SU-DHL-6 (cell line): ENCODE measurements around the gene PKHD1.

Experiments used
- H2AFZ ChIP-seq: fragments of 200-600 bp; sonication (generic); 2 replicates; pipeline ENCODE4 v1.6.1; 2014; ENCODE audit warnings: low read depth, mild to moderate bottlenecking, moderate library complexity, mixed read lengths, antibody characterized with exemption, low read length; ENCODE audit not compliant: severe bottlenecking
- H3F3A ChIP-seq: fragments of 200-600 bp; shearing (Covaris generic); 2 replicates; pipeline ENCODE4 v1.6.0; 2016; ENCODE audit warnings: antibody characterized with exemption, mild to moderate bottlenecking; ENCODE audit not compliant: insufficient read depth
- H3K27ac ChIP-seq: fragments of 200-600 bp; sonication (generic); 2 replicates; pipeline ENCODE4 v1.5.1; 2016; ENCODE audit warnings: low read depth, mild to moderate bottlenecking, low read length, moderate library complexity, mixed read lengths
- H3K27me3 ChIP-seq: fragments of 200-600 bp; sonication (generic), shearing (Covaris generic); 2 replicates; pipeline ENCODE4 v1.6.0; 2014; ENCODE audit warnings: mild to moderate bottlenecking, low read length
- H3K36me3 ChIP-seq: fragments of 200-600 bp; sonication (generic); 2 replicates; pipeline ENCODE4 v1.6.1; 2014; ENCODE audit warnings: mild to moderate bottlenecking, low read length, mixed read lengths
- H3K4me2 ChIP-seq: fragments of 300-600, 200-600 bp; shearing (Covaris generic), sonication (generic); 2 replicates; pipeline ENCODE4 v1.6.0; 2014; ENCODE audit warnings: low read length, low read depth, mild to moderate bottlenecking; ENCODE audit not compliant: poor library complexity, severe bottlenecking
- H3K4me3 ChIP-seq: fragments of 200-600 bp; sonication (generic); 2 replicates; pipeline ENCODE4 v1.5.1; 2014; ENCODE audit warnings: antibody characterized with exemption, low read length, mild to moderate bottlenecking, mixed read lengths; ENCODE audit not compliant: insufficient read depth, poor library complexity, severe bottlenecking
- H3K79me2 ChIP-seq: fragments of 200-600 bp; sonication (generic); 2 replicates; pipeline ENCODE4 v1.6.1; 2014; ENCODE audit warnings: mild to moderate bottlenecking, low read length, moderate library complexity; ENCODE audit not compliant: insufficient read depth
- H3K9ac ChIP-seq: fragments of 200-600 bp; sonication (generic); 2 replicates; pipeline ENCODE4 v1.7.0; 2014; ENCODE audit warnings: mild to moderate bottlenecking, low read length
- H3K9me2 ChIP-seq: fragments of 200-600 bp; sonication (generic); replicated peaks from 2 replicates; pipeline ENCODE4 v1.6.1; 2014; ENCODE audit warnings: low read length; ENCODE audit not compliant: insufficient read depth
- H3K9me3 ChIP-seq: fragments of 200-600 bp; sonication (generic); 2 replicates; pipeline ENCODE4 v1.6.1; 2014; ENCODE audit warnings: low read length, mixed read lengths; ENCODE audit not compliant: insufficient read depth
- H4K20me1 ChIP-seq: fragments of 200-600 bp; sonication (generic); 2 replicates; pipeline ENCODE4 v1.6.1; 2014; ENCODE audit warnings: low read depth, mild to moderate bottlenecking, antibody characterized with exemption, low read length, moderate library complexity, mixed read lengths
- EZH2phosphoT487 ChIP-seq: fragments of 200-600 bp; sonication (generic), shearing (Covaris generic); conservative IDR thresholded peaks from 2 replicates; pipeline ENCODE4 v1.6.1; 2018; ENCODE audit warnings: mild to moderate bottlenecking, antibody characterized with exemption, low read length, moderate library complexity, mixed read lengths
- TF ChIP-seq, protein P1 (sequence below): fragments of 200-600 bp; sonication (generic); IDR thresholded peaks from one replicate; pipeline ENCODE4 v1.5.1; 2017; ENCODE audit warnings: antibody characterized with exemption, mild to moderate bottlenecking, low read length, moderate library complexity; ENCODE audit not compliant: insufficient read depth, poor library complexity, severe bottlenecking

Gene PKHD1

DNA sequence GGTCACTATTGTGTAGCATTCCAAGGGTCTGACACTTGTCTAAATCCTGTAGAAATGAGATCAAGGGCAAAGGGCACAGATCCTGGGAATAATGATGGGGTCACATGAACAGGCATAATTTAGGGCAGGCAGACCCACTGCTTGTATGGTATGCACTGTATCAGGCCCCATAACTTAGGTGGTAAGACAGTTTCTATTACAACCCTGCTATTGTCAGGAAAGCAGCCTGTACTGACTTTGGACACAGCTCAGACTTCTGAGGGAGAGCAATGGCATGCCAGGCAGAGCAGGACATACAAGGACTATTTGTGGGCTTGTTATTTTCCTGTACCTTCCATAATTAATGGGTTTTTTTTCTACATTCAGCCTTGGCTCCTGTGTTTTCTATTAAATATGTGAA, 286.8 kb downstream of the PKHD1 start:
- no peak overlapping the region for H3K4me3 ChIP-seq
- no peak overlapping the region for H3K9ac ChIP-seq
- no peaks in the 10 kb centered on the region for H3K36me3 ChIP-seq
- H3F3A ChIP-seq, result no peaks in the 10 kb centered on the region
- H3K4me2 ChIP-seq, result no peak overlapping the region
- no peak for TF ChIP-seq EZH2phosphoT487
- TF ChIP-seq, protein P1, sequence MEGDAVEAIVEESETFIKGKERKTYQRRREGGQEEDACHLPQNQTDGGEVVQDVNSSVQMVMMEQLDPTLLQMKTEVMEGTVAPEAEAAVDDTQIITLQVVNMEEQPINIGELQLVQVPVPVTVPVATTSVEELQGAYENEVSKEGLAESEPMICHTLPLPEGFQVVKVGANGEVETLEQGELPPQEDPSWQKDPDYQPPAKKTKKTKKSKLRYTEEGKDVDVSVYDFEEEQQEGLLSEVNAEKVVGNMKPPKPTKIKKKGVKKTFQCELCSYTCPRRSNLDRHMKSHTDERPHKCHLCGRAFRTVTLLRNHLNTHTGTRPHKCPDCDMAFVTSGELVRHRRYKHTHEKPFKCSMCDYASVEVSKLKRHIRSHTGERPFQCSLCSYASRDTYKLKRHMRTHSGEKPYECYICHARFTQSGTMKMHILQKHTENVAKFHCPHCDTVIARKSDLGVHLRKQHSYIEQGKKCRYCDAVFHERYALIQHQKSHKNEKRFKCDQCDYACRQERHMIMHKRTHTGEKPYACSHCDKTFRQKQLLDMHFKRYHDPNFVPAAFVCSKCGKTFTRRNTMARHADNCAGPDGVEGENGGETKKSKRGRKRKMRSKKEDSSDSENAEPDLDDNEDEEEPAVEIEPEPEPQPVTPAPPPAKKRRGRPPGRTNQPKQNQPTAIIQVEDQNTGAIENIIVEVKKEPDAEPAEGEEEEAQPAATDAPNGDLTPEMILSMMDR, result no peak
- H3K9me2 ChIP-seq, result no peaks in the 10 kb centered on the region
- H2AFZ ChIP-seq, result no peak overlapping the region
- 0 out of 2 replicates have a peak, but pooled peaks cover 3% of the 10 kb centered on the region for H3K27me3 ChIP-seq
- no peaks in the 10 kb centered on the region for H3K9me3 ChIP-seq
- H3K27ac ChIP-seq, result no peak overlapping the region
- H3K79me2 ChIP-seq, result no peaks in the 10 kb centered on the region
- no peaks in the 10 kb centered on the region for H4K20me1 ChIP-seq

DNA sequence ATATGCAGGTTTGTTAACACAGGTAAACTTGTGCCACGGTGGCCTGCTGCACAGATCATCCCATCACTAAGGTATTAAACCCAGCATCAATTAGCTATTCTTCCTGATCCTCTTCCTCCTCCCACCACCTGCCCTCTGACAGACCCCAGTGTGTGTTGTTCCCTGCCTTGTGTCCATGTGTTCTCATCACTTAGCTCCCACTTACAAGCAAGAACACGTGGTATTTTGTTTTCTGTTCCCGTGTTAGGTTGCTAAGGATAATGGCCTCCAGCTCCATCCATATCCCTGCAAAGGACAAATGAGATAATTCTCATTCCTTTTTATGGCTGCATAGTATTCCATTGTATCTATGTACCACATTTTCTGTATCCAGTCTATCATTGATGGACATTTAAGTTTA, 294.0 kb downstream of the PKHD1 start:
- Histone ChIP-seq H2AFZ (no peak overlapping the region), H3K27ac (no peak overlapping the region), H3K9me3 (no peaks in the 10 kb centered on the region), H3K27me3 (no peaks in the 10 kb centered on the region), H3K79me2 (no peaks in the 10 kb centered on the region), H3K4me2 (no peak overlapping the region), H3K4me3 (no peak overlapping the region), H3K9me2 (no peaks in the 10 kb centered on the region), H4K20me1 (no peaks in the 10 kb centered on the region), H3F3A (no peaks in the 10 kb centered on the region), H3K36me3 (no peaks in the 10 kb centered on the region), H3K9ac (no peak overlapping the region)
- TF ChIP-seq EZH2phosphoT487, result no peak

DNA sequence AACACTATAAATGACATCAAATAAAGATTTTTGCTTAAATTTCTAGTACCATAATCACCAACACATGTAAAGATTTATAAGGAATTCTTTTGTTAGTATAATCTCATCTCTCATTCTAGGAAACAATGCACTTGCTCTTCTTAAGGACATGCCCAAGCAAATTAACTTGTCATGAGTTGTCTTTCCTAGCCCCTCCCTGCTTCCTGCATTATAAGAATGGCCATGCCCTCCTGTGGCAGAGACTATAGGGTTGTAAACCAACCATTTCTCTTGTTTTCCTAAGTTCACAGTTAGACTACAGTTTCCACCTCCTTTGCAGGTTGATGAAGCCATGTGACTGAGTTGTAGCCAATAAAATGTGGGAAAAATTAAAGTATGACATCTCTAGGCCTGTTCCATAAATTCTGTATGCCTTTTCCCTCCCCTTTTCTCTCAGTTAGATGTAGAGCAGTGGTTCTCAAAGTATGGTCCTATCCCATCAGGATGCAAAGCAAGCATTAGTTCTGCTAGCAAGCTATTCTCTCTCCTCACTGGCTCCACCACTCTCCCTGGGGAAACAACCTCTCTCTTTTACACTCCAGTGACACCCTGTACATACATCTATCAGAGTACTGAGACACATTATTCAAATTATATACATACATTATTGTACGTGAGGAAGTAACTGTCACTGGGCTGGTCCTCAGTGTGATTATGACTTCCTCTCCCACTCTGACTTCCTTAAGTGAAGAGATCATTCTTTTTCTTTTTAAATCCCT, 295.0 kb downstream of the PKHD1 start:
- no peak for TF ChIP-seq EZH2phosphoT487
- TF ChIP-seq, protein P1, result no peak
- no peak overlapping the region for H3K27ac ChIP-seq
- no peaks in the 10 kb centered on the region for H4K20me1 ChIP-seq
- H3K4me2 ChIP-seq, result no peak overlapping the region
- no peaks in the 10 kb centered on the region for H3K9me2 ChIP-seq
- H3K4me3 ChIP-seq, result no peak overlapping the region
- no peak overlapping the region for H3K9ac ChIP-seq
- H3K9me3 ChIP-seq, result no peaks in the 10 kb centered on the region
- no peaks in the 10 kb centered on the region for H3K79me2 ChIP-seq
- no peak overlapping the region for H2AFZ ChIP-seq
- H3F3A ChIP-seq, result no peaks in the 10 kb centered on the region
- no peaks in the 10 kb centered on the region for H3K36me3 ChIP-seq
- no peaks in the 10 kb centered on the region for H3K27me3 ChIP-seq

DNA sequence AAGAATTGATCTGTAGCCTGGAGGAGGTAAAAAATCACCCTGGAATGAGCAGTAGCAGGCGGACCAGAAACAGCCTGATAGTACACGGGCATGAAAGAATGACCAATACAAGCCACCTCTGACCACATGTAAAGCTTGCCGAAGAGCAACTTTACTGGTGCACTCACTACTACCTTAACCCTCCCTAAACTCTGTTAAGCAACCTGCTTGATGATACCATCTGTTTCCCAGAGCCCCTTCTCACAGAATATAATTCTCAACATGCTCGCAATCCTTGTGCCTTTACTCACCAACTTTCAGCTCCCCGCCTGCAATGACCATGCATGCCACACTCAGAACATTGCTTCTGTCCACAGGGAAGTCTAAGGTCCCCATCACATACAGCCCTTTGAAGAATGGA, 296.5 kb downstream of the PKHD1 start:
- Histone ChIP-seq H3K27me3 (no peaks in the 10 kb centered on the region), H3K4me2 (no peak overlapping the region), H3K36me3 (no peaks in the 10 kb centered on the region), H3F3A (no peaks in the 10 kb centered on the region), H3K4me3 (no peak overlapping the region), H3K9ac (no peak overlapping the region), H3K79me2 (no peaks in the 10 kb centered on the region), H3K27ac (no peak overlapping the region), H4K20me1 (no peaks in the 10 kb centered on the region), H3K9me2 (no peaks in the 10 kb centered on the region), H3K9me3 (no peaks in the 10 kb centered on the region), H2AFZ (no peak overlapping the region)
- TF ChIP-seq, protein P1, result no peak
- no peak for TF ChIP-seq EZH2phosphoT487
